ENCODE data around the gene DNAJB6. TPM values are rescaled to one million over a fixed set of nuclear protein-coding genes. Genes with fewer than 3 reads are reported as not detected.
A peak's percentile ranks its signal among the peaks of the same experiment; 100 is the strongest.

DNAJB6 gene
- polyA plus RNA-seq, 1 experiment, result 188 TPM

DNA sequence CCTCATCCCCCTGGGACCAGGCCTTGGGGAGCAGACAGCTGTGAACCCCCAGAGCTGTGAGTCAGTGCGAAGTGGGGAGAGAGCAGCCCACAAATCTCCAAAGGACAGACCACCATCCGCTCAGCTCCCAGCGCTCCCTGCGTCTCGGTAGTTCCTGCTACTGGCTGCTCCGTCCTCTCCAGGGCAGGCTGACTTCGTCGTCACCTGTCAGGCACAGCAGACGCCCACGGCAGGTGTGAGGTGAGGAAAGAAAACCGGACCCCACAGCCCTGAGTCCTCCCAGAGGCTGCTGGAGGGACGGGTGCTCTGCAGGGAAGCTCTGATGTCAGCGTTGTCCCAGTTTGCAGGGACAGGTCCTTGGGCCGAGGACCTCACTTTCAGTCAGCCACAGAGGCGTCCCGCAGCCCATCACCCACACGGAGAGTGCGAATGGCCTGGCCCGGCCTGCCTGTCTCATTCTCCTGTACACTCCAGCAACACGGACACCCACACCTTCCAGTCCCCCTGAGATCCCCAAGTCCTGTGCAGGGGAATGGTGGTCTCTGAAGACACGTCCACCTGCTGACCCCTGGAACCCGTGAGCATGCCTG lies 95.2 kb downstream of the DNAJB6 start:
- ChIA-PET CTCF (interaction anchor here (0.6 to 1.4 kb wide), 4 partner anchors 11 to 82 kb away, joined by 3 to 6 read pairs (median 4); no protein-coding TSS in a partner anchor), POLR2A (no interaction called here)
- no peak overlapping the region for H3K4me3 ChIP-seq (ENCODE audit: low read depth, low read length)
- no peak overlapping the region for H3K27ac ChIP-seq (ENCODE audit: low read depth, low read length)
- H3K9me3 ChIP-seq (ENCODE audit: control insufficient read depth, insufficient read depth, low read length), result no peaks in the 10 kb centered on the region; the same call in 1 of the 2 replicates
- no peak for DNase-seq (ENCODE audit: low read depth, low spot score)
- TF ChIP-seq, protein P1, sequence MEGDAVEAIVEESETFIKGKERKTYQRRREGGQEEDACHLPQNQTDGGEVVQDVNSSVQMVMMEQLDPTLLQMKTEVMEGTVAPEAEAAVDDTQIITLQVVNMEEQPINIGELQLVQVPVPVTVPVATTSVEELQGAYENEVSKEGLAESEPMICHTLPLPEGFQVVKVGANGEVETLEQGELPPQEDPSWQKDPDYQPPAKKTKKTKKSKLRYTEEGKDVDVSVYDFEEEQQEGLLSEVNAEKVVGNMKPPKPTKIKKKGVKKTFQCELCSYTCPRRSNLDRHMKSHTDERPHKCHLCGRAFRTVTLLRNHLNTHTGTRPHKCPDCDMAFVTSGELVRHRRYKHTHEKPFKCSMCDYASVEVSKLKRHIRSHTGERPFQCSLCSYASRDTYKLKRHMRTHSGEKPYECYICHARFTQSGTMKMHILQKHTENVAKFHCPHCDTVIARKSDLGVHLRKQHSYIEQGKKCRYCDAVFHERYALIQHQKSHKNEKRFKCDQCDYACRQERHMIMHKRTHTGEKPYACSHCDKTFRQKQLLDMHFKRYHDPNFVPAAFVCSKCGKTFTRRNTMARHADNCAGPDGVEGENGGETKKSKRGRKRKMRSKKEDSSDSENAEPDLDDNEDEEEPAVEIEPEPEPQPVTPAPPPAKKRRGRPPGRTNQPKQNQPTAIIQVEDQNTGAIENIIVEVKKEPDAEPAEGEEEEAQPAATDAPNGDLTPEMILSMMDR (IDR thresholded peaks at IDR 0.05; ENCODE audit: low read depth, low read length), result no peak
- no peaks in the 10 kb centered on the region for H3K27me3 ChIP-seq (ENCODE audit: control insufficient read depth, insufficient read depth, low read length)

DNA sequence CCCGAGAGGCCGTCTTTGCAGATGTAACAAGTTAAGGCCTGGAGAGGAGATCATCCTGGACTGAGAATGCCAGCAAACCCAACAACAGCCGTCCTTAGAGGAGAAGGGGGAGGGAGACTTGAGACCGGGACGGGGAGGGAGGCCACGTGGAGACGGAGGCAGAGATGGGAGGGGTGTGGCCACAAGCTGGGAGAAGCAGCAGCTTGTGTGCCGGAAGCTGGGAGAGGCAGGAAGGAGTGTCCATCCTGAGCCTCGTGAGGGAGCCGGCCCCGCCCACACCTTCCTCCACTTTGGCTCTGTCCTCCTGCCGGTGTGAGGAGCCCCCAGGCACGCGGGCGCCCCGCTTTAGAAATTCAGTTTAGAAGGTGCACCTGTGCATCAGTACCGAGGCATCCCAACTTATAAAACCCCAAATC lies 95.7 kb downstream of the DNAJB6 start:
- TF ChIP-seq, protein P1 (IDR thresholded peaks at IDR 0.05; ENCODE audit: low read depth, low read length), result no peak
- POLR2A ChIA-PET, result no interaction called here

DNA sequence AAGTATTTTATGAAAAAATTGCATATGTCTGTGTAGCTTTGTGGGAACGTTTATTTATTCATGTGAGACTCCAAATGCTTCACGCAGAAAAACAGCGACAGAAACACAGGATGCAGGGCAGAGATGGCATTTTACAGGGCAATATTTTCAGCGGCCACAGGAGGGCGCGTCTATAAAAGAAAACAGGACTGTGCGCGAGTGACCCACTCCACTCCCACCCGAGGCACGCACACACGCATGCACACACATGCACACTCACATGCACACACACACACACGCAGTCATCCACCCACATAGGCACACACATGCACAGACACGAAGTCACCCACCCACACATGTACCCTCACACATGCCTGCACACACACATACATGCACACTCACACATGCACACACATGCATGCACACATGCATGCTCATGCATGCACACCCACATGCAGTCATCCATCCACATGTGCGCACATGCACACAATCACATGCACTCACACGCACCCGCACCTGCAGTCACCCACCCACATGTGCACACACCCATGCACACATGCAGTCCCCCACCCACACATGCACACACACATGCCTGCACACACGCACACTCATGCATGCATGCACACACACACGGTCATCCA lies 96.3 kb downstream of the DNAJB6 start:
- no peaks in the 10 kb centered on the region for H3K27me3 ChIP-seq (ENCODE audit: control insufficient read depth, insufficient read depth, low read length)
- no peaks in the 10 kb centered on the region; the same call in 1 of the 2 replicates for H3K9me3 ChIP-seq (ENCODE audit: control insufficient read depth, insufficient read depth, low read length)
- ChIA-PET CTCF (interaction anchor here (0.8 to 1.4 kb wide), 3 partner anchors 12 to 41 kb away, joined by 3 to 6 read pairs (median 3); no protein-coding TSS in a partner anchor), POLR2A (no interaction called here)
- DNase-seq (ENCODE audit: low read depth, low spot score), result no peak
- TF ChIP-seq, protein P1 (IDR thresholded peaks at IDR 0.05; ENCODE audit: low read depth, low read length), result peak; percentile 69
- no peak overlapping the region for H3K4me3 ChIP-seq (ENCODE audit: low read depth, low read length)
- no peak overlapping the region for H3K27ac ChIP-seq (ENCODE audit: low read depth, low read length)

More for the DNA sequence above, 95.7 kb downstream of the DNAJB6 start:
- H3K27me3 ChIP-seq (ENCODE audit: control insufficient read depth, insufficient read depth, low read length), result no peaks in the 10 kb centered on the region
- CTCF ChIA-PET, result interaction anchor here (0.8 to 1.4 kb wide), 3 partner anchors 11 to 42 kb away, joined by 3 to 6 read pairs (median 3); no protein-coding TSS in a partner anchor
- peak overlapping the region; percentile 20; the same call in 1 of the 2 replicates for H3K4me3 ChIP-seq (ENCODE audit: low read depth, low read length)
- no peaks in the 10 kb centered on the region; the same call in 1 of the 2 replicates for H3K9me3 ChIP-seq (ENCODE audit: control insufficient read depth, insufficient read depth, low read length)
- no peak overlapping the region for H3K27ac ChIP-seq (ENCODE audit: low read depth, low read length)
- DNase-seq (ENCODE audit: low read depth, low spot score), result peak; percentile 26

DNA sequence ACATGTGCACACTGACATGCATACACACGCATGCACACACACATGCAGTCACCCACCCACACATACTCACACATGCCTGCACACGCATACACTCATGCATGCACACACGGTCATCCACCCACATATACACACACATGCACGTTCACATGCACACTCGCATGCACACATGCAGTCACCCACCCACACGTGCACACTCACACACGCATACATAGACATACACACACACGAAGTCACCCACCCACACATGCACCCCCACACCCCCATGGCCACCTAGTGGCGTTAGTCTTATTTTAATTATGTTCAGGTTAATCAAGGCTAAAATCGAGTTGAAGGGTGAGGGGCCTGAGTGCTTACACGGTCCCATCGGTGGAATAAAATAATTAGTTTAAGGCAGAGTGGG lies 96.8 kb downstream of the DNAJB6 start:
- ChIA-PET POLR2A (no interaction called here), CTCF (interaction anchor here (0.9 kb wide), 1 partner anchor 41 kb away, joined by 3 read pairs; no protein-coding TSS in a partner anchor)
- H3K9me3 ChIP-seq (ENCODE audit: control insufficient read depth, insufficient read depth, low read length), result no peaks in the 10 kb centered on the region; the same call in 1 of the 2 replicates
- H3K27ac ChIP-seq (ENCODE audit: low read depth, low read length), result no peak overlapping the region
- no peak overlapping the region for H3K4me3 ChIP-seq (ENCODE audit: low read depth, low read length)
- no peaks in the 10 kb centered on the region for H3K27me3 ChIP-seq (ENCODE audit: control insufficient read depth, insufficient read depth, low read length)
- TF ChIP-seq, protein P1 (IDR thresholded peaks at IDR 0.05; ENCODE audit: low read depth, low read length), result no peak
- no peak for DNase-seq (ENCODE audit: low read depth, low spot score)

DNA sequence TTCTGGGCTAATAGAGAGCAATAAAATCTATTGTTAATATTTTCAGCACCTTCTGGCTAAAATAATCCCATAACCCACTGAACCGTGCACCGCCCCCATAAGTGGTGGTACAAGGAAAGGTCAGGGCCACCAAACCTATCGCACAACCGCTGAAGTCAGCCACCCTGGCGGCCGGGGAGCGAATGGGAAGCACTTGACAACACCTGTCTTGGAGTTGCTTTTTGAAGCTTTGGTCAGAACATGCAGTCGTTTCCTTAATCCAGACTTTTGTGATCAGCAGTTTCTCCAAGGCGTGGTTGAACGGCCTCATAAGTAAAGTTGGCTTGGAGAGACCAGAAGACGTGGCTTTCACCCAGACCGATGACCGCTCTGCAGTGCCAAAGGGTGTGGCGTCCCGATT lies 97.4 kb downstream of the DNAJB6 start:
- ChIA-PET POLR2A (no interaction called here), CTCF (interaction anchor here (0.9 kb wide), 1 partner anchor 40 kb away, joined by 3 read pairs; no protein-coding TSS in a partner anchor)
- H3K9me3 ChIP-seq (ENCODE audit: control insufficient read depth, insufficient read depth, low read length), result no peaks in the 10 kb centered on the region; the same call in 1 of the 2 replicates
- no peak overlapping the region for H3K4me3 ChIP-seq (ENCODE audit: low read depth, low read length)
- H3K27ac ChIP-seq (ENCODE audit: low read depth, low read length), result no peak overlapping the region
- TF ChIP-seq, protein P1 (IDR thresholded peaks at IDR 0.05; ENCODE audit: low read depth, low read length), result no peak
- H3K27me3 ChIP-seq (ENCODE audit: control insufficient read depth, insufficient read depth, low read length), result no peaks in the 10 kb centered on the region
- DNase-seq (ENCODE audit: low read depth, low spot score), result no peak
